CD14-positive monocyte (primary cell): ENCODE data around the gene TNFRSF19. TPM values are rescaled to one million over a fixed set of nuclear protein-coding genes. Genes with fewer than 3 reads are reported as not detected.

Source experiments
- DNase-seq, 3 donors: peaks; one replicate each; pipeline ENCODE4 v3.0.0-alpha.2; 2011 to 2022
- H2AFZ ChIP-seq: 2 replicates; pipeline ENCODE4 v1.6.0; 2012; ENCODE audit warnings: mild to moderate bottlenecking, low read depth, low read length, inconsistent platforms; ENCODE audit not compliant: insufficient read depth, poor library complexity, severe bottlenecking
- H3K27ac ChIP-seq, 2 donors: 1 replicate in 1 of 2; 2 replicates in 1 of 2; pipeline ENCODE4 v1.5.1; 2012 to 2013; ENCODE audit warnings: low read length in 2 of 2, control low read depth in 1 of 2, inconsistent platforms in 1 of 2, low read depth in 1 of 2, mild to moderate bottlenecking in 1 of 2
- H3K27me3 ChIP-seq, 2 donors: one replicate each; pipeline versions ENCODE4 v1.6.0 to v1.6.1; 2011 to 2013; ENCODE audit warnings: low read length in 2 of 2; ENCODE audit not compliant: control insufficient read depth in 2 of 2, insufficient read depth in 2 of 2
- H3K36me3 ChIP-seq, 2 donors: replicated peaks in 1 of 2; 1 replicate in 1 of 2; 2 replicates in 1 of 2; pipeline versions ENCODE4 v1.5.1 to v1.6.1; 2012 to 2013; ENCODE audit warnings: low read length in 2 of 2, control low read depth in 1 of 2, inconsistent platforms in 1 of 2, mild to moderate bottlenecking in 1 of 2; ENCODE audit not compliant: insufficient read depth in 2 of 2, control insufficient read depth in 1 of 2
- H3K4me1 ChIP-seq, 2 donors: 1 replicate in 1 of 2; 2 replicates in 1 of 2; pipeline versions ENCODE4 v1.5.1 to v1.6.1; 2012 to 2013; ENCODE audit warnings: low read length in 2 of 2, control low read depth in 1 of 2, inconsistent platforms in 1 of 2, mild to moderate bottlenecking in 1 of 2, moderate library complexity in 1 of 2; ENCODE audit not compliant: insufficient read depth in 2 of 2, control insufficient read depth in 1 of 2
- H3K4me2 ChIP-seq: replicated peaks from 2 replicates; pipeline ENCODE3; 2012; ENCODE audit warnings: low read length, moderate library complexity, mild to moderate bottlenecking; ENCODE audit not compliant: poor library complexity, severe bottlenecking; ENCODE audit errors: extremely low read depth
- H3K4me3 ChIP-seq, 3 experiments: fragments of 200-600 bp in 1 of 3; sonication (generic) in 1 of 3; replicated peaks in 1 of 3; 1 replicate in 2 of 3; 2 replicates in 1 of 3; pipeline ENCODE4 v1.5.1; 2011 to 2013; ENCODE audit warnings: low read length in 3 of 3, mild to moderate bottlenecking in 3 of 3, control low read depth in 2 of 3, low read depth in 2 of 3, inconsistent platforms in 1 of 3, moderate library complexity in 1 of 3
- H3K79me2 ChIP-seq: 2 replicates; pipeline ENCODE4 v1.6.0; 2012; ENCODE audit warnings: mild to moderate bottlenecking, control low read depth, inconsistent platforms, low read length, moderate library complexity; ENCODE audit not compliant: insufficient read depth
- H3K9ac ChIP-seq: 2 replicates; pipeline ENCODE4 v1.6.0; 2017; ENCODE audit warnings: low read length, mild to moderate bottlenecking; ENCODE audit not compliant: insufficient read depth, poor library complexity, severe bottlenecking
- H3K9me3 ChIP-seq, 2 donors: replicated peaks in 1 of 2; 1 replicate in 1 of 2; 2 replicates in 1 of 2; pipeline versions ENCODE4 v1.5.1 to v1.6.1; 2012 to 2013; ENCODE audit warnings: low read length in 2 of 2, control low read depth in 1 of 2; ENCODE audit not compliant: control insufficient read depth in 1 of 2, insufficient read depth in 1 of 2
- H4K20me1 ChIP-seq: 2 replicates; pipeline ENCODE4 v1.6.0; 2012; ENCODE audit warnings: mild to moderate bottlenecking, low read length, control low read depth, moderate library complexity; ENCODE audit not compliant: insufficient read depth
- H3K27ac Mint-ChIP-seq, 7 donors: one replicate each; pipeline ENCODE4 v1.8.0; 2020; ENCODE audit warnings: mild to moderate bottlenecking in 7 of 7, mixed read lengths in 7 of 7, moderate library complexity in 6 of 7, inconsistent platforms in 2 of 7
- H3K27me3 Mint-ChIP-seq, 3 donors: one replicate each; pipeline ENCODE4 v1.8.0; 2021 to 2022; ENCODE audit warnings: low read depth in 3 of 3, mild to moderate bottlenecking in 3 of 3, mixed read lengths in 3 of 3, moderate library complexity in 3 of 3, inconsistent platforms in 1 of 3
- H3K36me3 Mint-ChIP-seq, 2 donors: one replicate each; pipeline ENCODE4 v1.8.0; 2020; ENCODE audit warnings: mixed read lengths in 2 of 2, inconsistent platforms in 1 of 2, mild to moderate bottlenecking in 1 of 2
- H3K4me1 Mint-ChIP-seq: one replicate; pipeline ENCODE4 v1.8.0; 2020; ENCODE audit warnings: mild to moderate bottlenecking, mixed read lengths
- H3K4me3 Mint-ChIP-seq, 2 donors: one replicate each; pipeline ENCODE4 v1.8.0; 2020; ENCODE audit warnings: mild to moderate bottlenecking in 2 of 2, mixed read lengths in 2 of 2, moderate library complexity in 1 of 2
- H3K9me3 Mint-ChIP-seq, 7 donors: one replicate each; pipeline ENCODE4 v1.8.0; 2020 to 2022; ENCODE audit warnings: mixed read lengths in 7 of 7, mild to moderate bottlenecking in 6 of 7, moderate library complexity in 6 of 7, inconsistent platforms in 2 of 7
- CTCF ChIP-seq: fragments of 200-600 bp; IDR thresholded peaks from one replicate; pipeline ENCODE4 v1.8.0; 2022; ENCODE audit warnings: antibody characterized with exemption, mild to moderate bottlenecking
- WGBS: methylation state at CpG from one replicate; pipeline ENCODE4 v1.1.5; 2013; ENCODE audit warnings: missing lambda C conversion rate; ENCODE audit not compliant: insufficient coverage; 5-methylcytosine and 5-hydroxymethylcytosine counted together
- intact Hi-C, 2 donors: fragments of 100-400 bp; cut with micrococcal nuclease; formaldehyde crosslinking; loops; one replicate each; pipeline versions ENCODE4 v1.15.0 to v1.15.1; 2023
- polyA plus RNA-seq, 3 donors: library from polyadenylated mRNA; depleted of rRNA in 1 of 3; unstranded in 2 of 3; stranded (reverse) in 1 of 3; fragments of 300-500 nt in 2 of 3; fragments of >200 nt in 1 of 3; fragmentation: Illumina TruSeq in 2 of 3; gene quantifications; 1 replicate in 2 of 3; 2 replicates in 1 of 3; pipeline ENCODE4 v1.2.3, GENCODE V29; 2012 to 2021

The TNFRSF19 gene
- polyA plus RNA-seq, 3 donors: 0.11 TPM; not detected in 2

GRCh38 chr13:23598369-23598768 is 28.2 kb downstream of the TNFRSF19 start:
- Histone ChIP-seq H3K79me2 (no peaks in the 10 kb centered on the region), H3K4me1 (no peaks in the 10 kb centered on the region), H3K36me3 (no peaks in the 10 kb centered on the region), H3K4me3 (no peak overlapping the region), H3K9ac (no peak overlapping the region), H3K4me2 (no peak overlapping the region), H2AFZ (no peak overlapping the region), H3K27ac (no peak overlapping the region), H3K9me3 (peaks cover 0 to 13% of the 10 kb centered on the region in 2 donors), H4K20me1 (no peaks in the 10 kb centered on the region), H3K27me3 (no peaks in the 10 kb centered on the region)
- TF ChIP-seq CTCF: no peak
- DNase-seq: no peak
- peaks cover 0 to 2% (median 0%) of the 10 kb centered on the region in 3 donors for H3K27me3 Mint-ChIP-seq
- intact Hi-C loops: no loop called here
- WGBS: no CpG with 5 or more reads among the region's 1 CpG
- H3K36me3 Mint-ChIP-seq: no peaks in the 10 kb centered on the region
- no peaks in the 10 kb centered on the region for H3K4me1 Mint-ChIP-seq
- peaks cover 4 to 17% (median 8%) of the 10 kb centered on the region in 7 donors for H3K9me3 Mint-ChIP-seq
- H3K4me3 Mint-ChIP-seq: no peak overlapping the region
- no peak overlapping the region for H3K27ac Mint-ChIP-seq

GRCh38 chr13:23599083-23599925 is 29.1 kb downstream of the TNFRSF19 start:
- intact Hi-C loops: no loop called here
- Mint-ChIP-seq H3K27me3 (peaks cover 0 to 2% (median 0%) of the 10 kb centered on the region in 3 donors), H3K27ac (no peak overlapping the region), H3K4me1 (no peaks in the 10 kb centered on the region), H3K4me3 (no peak overlapping the region), H3K9me3 (peaks cover 4 to 13% (median 7%) of the 10 kb centered on the region in 7 donors), H3K36me3 (no peaks in the 10 kb centered on the region)
- no peak for DNase-seq
- H3K27me3 ChIP-seq: no peaks in the 10 kb centered on the region
- TF ChIP-seq CTCF: no peak
- no peaks in the 10 kb centered on the region for H3K4me1 ChIP-seq
- H2AFZ ChIP-seq: no peak overlapping the region
- no peak overlapping the region for H3K4me3 ChIP-seq
- H3K9me3 ChIP-seq: peaks cover 0 to 5% of the 10 kb centered on the region in 2 donors
- H4K20me1 ChIP-seq: no peaks in the 10 kb centered on the region
- WGBS: 77% methylated on average over 1 of the region's 3 CpGs
- H3K36me3 ChIP-seq: no peaks in the 10 kb centered on the region
- no peaks in the 10 kb centered on the region for H3K79me2 ChIP-seq
- H3K4me2 ChIP-seq: no peak overlapping the region
- no peak overlapping the region for H3K27ac ChIP-seq
- no peak overlapping the region for H3K9ac ChIP-seq
